ENCODE results near the gene FBLN1. TPM values are rescaled to one million over a fixed set of nuclear protein-coding genes. Genes with fewer than 3 reads are reported as not detected.
"Not testable (repeated sequence)": the region's sequence is repeated elsewhere in the genome, so short reads cannot be mapped to it uniquely, and the experiment has no call there.

FBLN1 gene
- total and polyA plus RNA-seq, 12 donors, result 31.3 to 126 (median 51.0) TPM

DNA sequence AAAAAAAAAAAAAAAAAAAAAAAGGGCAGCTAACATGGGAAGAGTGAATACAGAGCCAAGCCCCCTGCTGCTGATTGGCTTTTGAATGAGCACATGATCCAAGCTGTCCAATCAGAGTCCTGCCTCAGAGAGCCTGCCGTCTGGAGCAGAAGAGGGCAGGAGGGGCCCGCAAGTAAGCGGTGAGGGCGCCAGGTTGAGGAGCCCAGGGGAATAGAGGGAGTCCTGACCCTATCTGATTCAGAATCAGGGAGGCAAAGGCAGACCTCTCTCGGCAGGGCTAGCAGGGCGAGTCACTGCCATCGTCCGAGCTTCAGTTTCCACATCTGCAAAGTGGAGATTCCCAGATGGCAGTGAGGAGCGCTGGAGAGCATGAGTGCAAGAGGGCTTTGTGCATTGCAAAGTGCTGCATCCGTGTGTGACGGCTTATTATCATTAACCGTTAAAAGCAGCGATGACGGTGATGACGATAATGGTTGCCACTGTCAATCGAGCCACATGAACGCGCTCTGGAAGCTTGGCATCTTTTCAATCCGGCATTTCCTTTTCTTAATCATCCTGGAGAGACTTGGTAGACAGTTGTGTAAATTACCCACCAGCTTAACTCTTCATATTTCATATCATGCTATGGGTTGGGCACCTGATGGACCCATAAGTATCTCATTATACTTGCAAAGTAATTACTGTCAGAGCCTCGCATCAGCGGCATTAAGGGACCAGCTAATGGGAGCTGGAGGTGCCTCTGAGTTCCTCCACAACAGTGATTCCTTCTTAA lies 100.3 kb downstream of the FBLN1 start:
- DNase-seq (no peak), ATAC-seq (peak in 2 of 8 donors; percentile 8)
- intact Hi-C loops (cut with DNase I), result no loop called here
- H3K4me1 ChIP-seq, result peaks cover 0 to 18% (median 0%) of the 10 kb centered on the region in 9 donors
- 80 to 84% methylated on average over 21 of the region's 21 CpGs for WGBS, 2 donors
- TF ChIP-seq, protein P1, sequence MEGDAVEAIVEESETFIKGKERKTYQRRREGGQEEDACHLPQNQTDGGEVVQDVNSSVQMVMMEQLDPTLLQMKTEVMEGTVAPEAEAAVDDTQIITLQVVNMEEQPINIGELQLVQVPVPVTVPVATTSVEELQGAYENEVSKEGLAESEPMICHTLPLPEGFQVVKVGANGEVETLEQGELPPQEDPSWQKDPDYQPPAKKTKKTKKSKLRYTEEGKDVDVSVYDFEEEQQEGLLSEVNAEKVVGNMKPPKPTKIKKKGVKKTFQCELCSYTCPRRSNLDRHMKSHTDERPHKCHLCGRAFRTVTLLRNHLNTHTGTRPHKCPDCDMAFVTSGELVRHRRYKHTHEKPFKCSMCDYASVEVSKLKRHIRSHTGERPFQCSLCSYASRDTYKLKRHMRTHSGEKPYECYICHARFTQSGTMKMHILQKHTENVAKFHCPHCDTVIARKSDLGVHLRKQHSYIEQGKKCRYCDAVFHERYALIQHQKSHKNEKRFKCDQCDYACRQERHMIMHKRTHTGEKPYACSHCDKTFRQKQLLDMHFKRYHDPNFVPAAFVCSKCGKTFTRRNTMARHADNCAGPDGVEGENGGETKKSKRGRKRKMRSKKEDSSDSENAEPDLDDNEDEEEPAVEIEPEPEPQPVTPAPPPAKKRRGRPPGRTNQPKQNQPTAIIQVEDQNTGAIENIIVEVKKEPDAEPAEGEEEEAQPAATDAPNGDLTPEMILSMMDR (IDR thresholded peaks at IDR 0.05), result no peak
- H3K27ac ChIP-seq, result no peak overlapping the region
- H3K4me3 ChIP-seq, result no peak overlapping the region
- H3K27me3 ChIP-seq, result peaks cover 0 to 7% (median 0%) of the 10 kb centered on the region in 7 donors
- no peaks in the 10 kb centered on the region for H3K9me3 ChIP-seq
- peaks cover 0 to 27% (median 0%) of the 10 kb centered on the region in 9 donors for H3K36me3 ChIP-seq

DNA sequence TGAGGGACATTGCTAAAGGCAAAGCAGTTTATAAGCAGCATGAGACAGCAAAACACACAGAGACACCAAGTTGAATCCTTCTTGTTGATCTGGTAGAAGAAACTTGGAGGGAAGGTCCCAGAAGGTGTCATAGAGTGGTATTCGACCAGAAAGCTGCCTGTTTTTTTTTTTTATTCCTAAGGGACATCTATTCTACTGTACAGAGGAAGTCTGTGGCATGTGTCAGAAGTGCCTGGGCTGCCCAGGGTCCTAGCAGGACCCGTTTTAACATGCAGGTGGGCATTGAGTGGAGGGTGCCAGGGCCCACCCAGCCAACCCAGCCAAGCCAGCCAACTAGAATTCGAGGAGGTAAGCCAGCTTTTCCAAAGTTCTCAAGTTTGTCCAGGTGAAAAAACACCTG lies 100.9 kb downstream of the FBLN1 start:
- H3K9me3 ChIP-seq, result no peaks in the 10 kb centered on the region
- TF ChIP-seq, protein P1 (IDR thresholded peaks at IDR 0.05), result no peak
- H3K36me3 ChIP-seq, result peaks cover 0 to 21% (median 0%) of the 10 kb centered on the region in 9 donors
- peaks cover 0 to 7% (median 0%) of the 10 kb centered on the region in 7 donors for H3K27me3 ChIP-seq
- peaks cover 0 to 18% (median 0%) of the 10 kb centered on the region in 9 donors for H3K4me1 ChIP-seq
- intact Hi-C loops (cut with DNase I), result no loop called here
- no peak for DNase-seq
- ATAC-seq, result no peak
- 53 to 68% methylated on average over 3 of the region's 3 CpGs for WGBS, 2 donors
- peak overlapping the region in 1 of 10 donors; percentile 32 for H3K27ac ChIP-seq
- no peak overlapping the region for H3K4me3 ChIP-seq

DNA sequence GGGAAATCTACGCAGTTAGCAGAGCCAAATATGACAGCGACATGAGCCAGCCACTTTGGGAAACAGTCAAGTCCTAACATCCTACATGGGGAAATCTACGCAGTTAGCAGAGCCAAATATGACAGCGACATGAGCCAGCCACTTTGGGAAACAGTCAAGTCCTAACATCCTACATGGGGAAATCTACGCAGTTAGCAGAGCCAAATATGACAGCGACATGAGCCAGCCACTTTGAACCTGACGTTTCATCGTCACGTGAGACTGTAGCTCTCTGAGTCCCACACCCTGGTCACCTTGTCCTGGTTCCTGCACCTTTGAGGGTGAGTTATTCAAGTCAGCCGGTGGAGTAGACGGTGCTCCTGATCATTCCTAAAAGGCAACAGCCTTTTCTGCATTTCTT lies 105.4 kb downstream of the FBLN1 start:
- H3K27ac ChIP-seq; intact Hi-C loops (cut with DNase I); H3K4me3 ChIP-seq; H3K36me3 ChIP-seq; H3K27me3 ChIP-seq; H3K9me3 ChIP-seq; DNase-seq: not testable (repeated sequence)
- WGBS, 2 donors, result 66 to 67% methylated on average over 9 to 11 of the region's 11 CpGs
- H3K4me1 ChIP-seq, result peaks cover 0 to 26% (median 0%) of the 10 kb centered on the region in 9 donors
- peak in 2 of 8 donors; percentile 12 to 23 for ATAC-seq

- H3K4me1 ChIP-seq, result peaks cover 0 to 23% (median 0%) of the 10 kb centered on the region in 9 donors
- peaks cover 0 to 7% (median 0%) of the 10 kb centered on the region in 7 donors for H3K27me3 ChIP-seq
- ATAC-seq (no peak), DNase-seq (no peak)
- no peak overlapping the region for H3K4me3 ChIP-seq
- TF ChIP-seq, protein P1 (IDR thresholded peaks at IDR 0.05), result no peak
- no peaks in the 10 kb centered on the region for H3K36me3 ChIP-seq
- H3K27ac ChIP-seq, result no peak overlapping the region
- WGBS, 2 donors, result 69 to 77% methylated on average over 8 of the region's 8 CpGs
- H3K9me3 ChIP-seq, result no peaks in the 10 kb centered on the region
- intact Hi-C loops (cut with DNase I), result no loop called here
These were observed 106.1 kb downstream of the FBLN1 start for GRCh38 chr22:45608763-45609180.

Data from heart right ventricle (tissue), 16 donors.